ENCODE measurements around the gene IMMP2L. TPM values are rescaled to one million over a fixed set of nuclear protein-coding genes. Genes with fewer than 3 reads are reported as not detected.

The IMMP2L gene
- total and polyA plus RNA-seq, 4 donors = 7.3 to 21.1 (median 12.4) TPM

GRCh38 chr7:111400088-111400487, 162.2 kb downstream of the IMMP2L start:
- H3K9ac ChIP-seq (ENCODE audit: low read depth in 1 of 2, low read length in 2 of 2) = no peak overlapping the region
- no peak overlapping the region for H3K4me3 ChIP-seq (ENCODE audit: low read depth in 1 of 3, low read length in 3 of 3)
- WGBS = 87% methylated on average over 2 of the region's 2 CpGs
- no peak for DNase-seq (ENCODE audit: low spot score)
- H3K4me1 ChIP-seq (ENCODE audit: control insufficient read depth in 4 of 4, insufficient read depth in 4 of 4, low read length in 3 of 4) = no peaks in the 10 kb centered on the region
- TF ChIP-seq NR2F2 (IDR thresholded peaks at IDR 0.05) = no peak
- TF ChIP-seq CTCF (IDR thresholded peaks at IDR 0.05; ENCODE audit: low read depth, low read length, missing input control) = no peak
- TF ChIP-seq RXRA (IDR thresholded peaks at IDR 0.05) = no peak
- no peak for TF ChIP-seq FOXA1 (IDR thresholded peaks at IDR 0.05)
- no peaks in the 10 kb centered on the region for H3K36me3 ChIP-seq (ENCODE audit: control insufficient read depth in 4 of 4, insufficient read depth in 3 of 4, low read depth in 1 of 4, low read length in 3 of 4)
- H3K9me3 ChIP-seq (ENCODE audit: control insufficient read depth in 4 of 4, low read length in 3 of 4) = no peaks in the 10 kb centered on the region
- no peak overlapping the region for H3K27ac ChIP-seq (ENCODE audit: low read depth in 1 of 2, low read length in 2 of 2)
- H3K27me3 ChIP-seq (ENCODE audit: control insufficient read depth in 4 of 4, insufficient read depth in 4 of 4, low read length in 3 of 4) = no peaks in the 10 kb centered on the region

- no peak for DNase-seq (ENCODE audit: low spot score)
- no peaks in the 10 kb centered on the region for H3K9me3 ChIP-seq (ENCODE audit: control insufficient read depth in 4 of 4, low read length in 3 of 4)
- H3K27me3 ChIP-seq (ENCODE audit: control insufficient read depth in 4 of 4, insufficient read depth in 4 of 4, low read length in 3 of 4) = no peaks in the 10 kb centered on the region
- peaks cover 0 to 1% (median 0%) of the 10 kb centered on the region in 4 donors for H3K36me3 ChIP-seq (ENCODE audit: control insufficient read depth in 4 of 4, insufficient read depth in 3 of 4, low read depth in 1 of 4, low read length in 3 of 4)
- no peaks in the 10 kb centered on the region for H3K4me1 ChIP-seq (ENCODE audit: control insufficient read depth in 4 of 4, insufficient read depth in 4 of 4, low read length in 3 of 4)
- no peak overlapping the region for H3K9ac ChIP-seq (ENCODE audit: low read depth in 1 of 2, low read length in 2 of 2)
- no peak overlapping the region for H3K27ac ChIP-seq (ENCODE audit: low read depth in 1 of 2, low read length in 2 of 2)
- 96% methylated on average over 4 of the region's 4 CpGs for WGBS
- TF ChIP-seq EGR1 (IDR thresholded peaks at IDR 0.05; ENCODE audit: low read depth in 2 of 2) = no peak
- TF ChIP-seq ATF3 (IDR thresholded peaks at IDR 0.05) = no peak
- TF ChIP-seq TAF1 (conservative IDR thresholded peaks at IDR 0.05) = no peak
- no peak for TF ChIP-seq GABPA (IDR thresholded peaks at IDR 0.05 in 1 of 2, conservative IDR thresholded peaks at IDR 0.05 in 1 of 2)
- no peak for TF ChIP-seq FOXA1 (IDR thresholded peaks at IDR 0.05)
- no peak for TF ChIP-seq RXRA (IDR thresholded peaks at IDR 0.05)
- no peak for TF ChIP-seq ZBTB33 (IDR thresholded peaks at IDR 0.05)
- TF ChIP-seq YY1 (IDR thresholded peaks at IDR 0.05) = no peak
- no peak for TF ChIP-seq RAD21 (IDR thresholded peaks at IDR 0.05)
- no peak for TF ChIP-seq JUND (IDR thresholded peaks at IDR 0.05)
- TF ChIP-seq HNF4A (conservative IDR thresholded peaks at IDR 0.05) = no peak
- no peak for TF ChIP-seq CTCF (IDR thresholded peaks at IDR 0.05; ENCODE audit: low read depth, low read length, missing input control)
- TF ChIP-seq SP1 (IDR thresholded peaks at IDR 0.05) = no peak
- TF ChIP-seq HNF4G (IDR thresholded peaks at IDR 0.05) = no peak
- no peak for TF ChIP-seq REST (IDR thresholded peaks at IDR 0.05)
- no peak for TF ChIP-seq MAX (IDR thresholded peaks at IDR 0.05)
- no peak overlapping the region for H3K4me3 ChIP-seq (ENCODE audit: low read depth in 1 of 3, low read length in 3 of 3)
These were observed 167.4 kb downstream of the IMMP2L start for GRCh38 chr7:111394891-111395290.

Measured in liver (tissue), 9 donors.